IPS-18c (cell line): Measurements from ENCODE around the gene PRKAR1B.
"Not testable (repeated sequence)": the region's sequence is repeated elsewhere in the genome, so short reads cannot be mapped to it uniquely, and the experiment has no call there.

Source experiments
- H3K4me3 ChIP-seq: 2 replicates; pipeline ENCODE4 v1.7.0; 2013; ENCODE audit warnings: low read depth, mild to moderate bottlenecking, low read length, moderate library complexity; ENCODE audit not compliant: insufficient read depth
- H3K9me3 ChIP-seq: one replicate; pipeline ENCODE4 v1.6.1; 2013; ENCODE audit warnings: mild to moderate bottlenecking, low read length, moderate library complexity; ENCODE audit not compliant: control insufficient read depth, insufficient read depth

Gene PRKAR1B

GRCh38 chr7:761631-762030 lies 34.5 kb upstream of the PRKAR1B start:
- H3K9me3 ChIP-seq: no peaks in the 10 kb centered on the region
- H3K4me3 ChIP-seq: no peak overlapping the region

- H3K9me3 ChIP-seq: no peaks in the 10 kb centered on the region
- H3K4me3 ChIP-seq: no peak overlapping the region
Observed at GRCh38 chr7:761101-761500, 34.0 kb upstream of the PRKAR1B start.

- Histone ChIP-seq H3K4me3 (no peak overlapping the region), H3K9me3 (no peaks in the 10 kb centered on the region)
Observed at GRCh38 chr7:760006-760405, 32.9 kb upstream of the PRKAR1B start.

GRCh38 chr7:759569-759968 lies 32.5 kb upstream of the PRKAR1B start:
- H3K4me3 ChIP-seq: no peak overlapping the region
- no peaks in the 10 kb centered on the region for H3K9me3 ChIP-seq

- H3K9me3 ChIP-seq: no peaks in the 10 kb centered on the region
- H3K4me3 ChIP-seq: no peak overlapping the region
Observed at GRCh38 chr7:757741-758163, 30.7 kb upstream of the PRKAR1B start.

GRCh38 chr7:756928-757560 lies 30.0 kb upstream of the PRKAR1B start:
- H3K4me3 ChIP-seq: no peak overlapping the region
- H3K9me3 ChIP-seq: no peaks in the 10 kb centered on the region

GRCh38 chr7:756231-756927 lies 29.3 kb upstream of the PRKAR1B start:
- Histone ChIP-seq H3K4me3 (no peak overlapping the region), H3K9me3 (no peaks in the 10 kb centered on the region)

GRCh38 chr7:755413-755805 lies 28.3 kb upstream of the PRKAR1B start:
- Histone ChIP-seq H3K9me3 (no peaks in the 10 kb centered on the region), H3K4me3 (no peak overlapping the region)

GRCh38 chr7:754531-755412 lies 27.7 kb upstream of the PRKAR1B start:
- no peak overlapping the region for H3K4me3 ChIP-seq
- H3K9me3 ChIP-seq: no peaks in the 10 kb centered on the region

- H3K9me3 ChIP-seq: no peaks in the 10 kb centered on the region
Observed at GRCh38 chr7:753190-753589, 26.1 kb upstream of the PRKAR1B start.

GRCh38 chr7:752256-752655 lies 25.2 kb upstream of the PRKAR1B start:
- H3K4me3 ChIP-seq, H3K9me3 ChIP-seq: not testable (repeated sequence)

More at GRCh38 chr7:753190-753589, 26.1 kb upstream of the PRKAR1B start:
- H3K4me3 ChIP-seq: no peak overlapping the region

GRCh38 chr7:751826-752225 lies 24.7 kb upstream of the PRKAR1B start:
- H3K9me3 ChIP-seq: no peaks in the 10 kb centered on the region
- no peak overlapping the region for H3K4me3 ChIP-seq

- Histone ChIP-seq H3K9me3 (no peaks in the 10 kb centered on the region), H3K4me3 (no peak overlapping the region)
Observed at GRCh38 chr7:750111-750905, 23.2 kb upstream of the PRKAR1B start.

- no peaks in the 10 kb centered on the region for H3K9me3 ChIP-seq
Observed at GRCh38 chr7:749140-749551, 22.1 kb upstream of the PRKAR1B start.

GRCh38 chr7:748446-748845 lies 21.4 kb upstream of the PRKAR1B start:
- Histone ChIP-seq H3K9me3 (no peaks in the 10 kb centered on the region), H3K4me3 (no peak overlapping the region)

More at GRCh38 chr7:749140-749551, 22.1 kb upstream of the PRKAR1B start:
- H3K4me3 ChIP-seq: no peak overlapping the region

- no peaks in the 10 kb centered on the region for H3K9me3 ChIP-seq
Observed at GRCh38 chr7:747186-747585, 20.1 kb upstream of the PRKAR1B start.

More at GRCh38 chr7:747186-747585, 20.1 kb upstream of the PRKAR1B start:
- no peak overlapping the region for H3K4me3 ChIP-seq
